Measurements from ENCODE around the gene CTSL.

CTSL gene

DNA sequence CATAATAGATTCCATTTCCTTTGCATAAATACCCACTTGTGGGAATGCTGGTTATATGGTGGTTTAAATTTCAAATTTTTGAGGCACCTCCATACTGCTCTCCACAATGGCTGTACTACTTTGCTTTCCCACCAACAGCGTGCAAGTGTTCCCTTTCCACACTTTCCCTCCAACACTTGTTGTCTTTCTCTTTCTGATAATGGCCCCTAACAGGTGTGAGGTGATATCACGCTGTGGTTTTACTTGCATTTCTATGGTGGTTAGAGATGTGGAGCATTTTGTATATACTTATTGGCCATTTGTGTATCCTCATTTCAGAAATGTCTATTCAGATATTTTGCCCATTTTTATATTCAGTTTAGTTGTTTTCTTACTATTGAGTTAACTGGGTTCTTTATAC lies 34.6 kb downstream of the CTSL start:
- FAIRE-seq: no peak

DNA sequence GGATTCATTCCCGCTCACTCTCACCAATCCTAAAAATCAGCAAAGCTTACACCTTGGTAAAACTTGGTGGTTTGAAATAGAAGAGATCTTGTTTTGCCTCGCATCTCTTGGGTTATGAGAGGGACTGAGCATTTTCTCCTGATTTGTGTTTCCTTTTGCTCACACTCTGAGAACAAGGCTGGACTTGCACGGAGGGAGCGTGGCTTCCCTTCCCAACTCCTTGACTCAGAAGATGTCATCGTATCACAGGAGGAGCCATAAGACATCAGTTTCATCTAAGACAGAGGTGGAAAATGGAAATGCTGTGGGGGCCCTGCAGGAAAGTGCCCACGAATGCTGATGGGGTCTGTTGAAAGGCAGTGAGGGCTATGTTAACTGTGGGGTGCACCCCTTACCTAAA lies 37.4 kb downstream of the CTSL start:
- no peak for FAIRE-seq

DNA sequence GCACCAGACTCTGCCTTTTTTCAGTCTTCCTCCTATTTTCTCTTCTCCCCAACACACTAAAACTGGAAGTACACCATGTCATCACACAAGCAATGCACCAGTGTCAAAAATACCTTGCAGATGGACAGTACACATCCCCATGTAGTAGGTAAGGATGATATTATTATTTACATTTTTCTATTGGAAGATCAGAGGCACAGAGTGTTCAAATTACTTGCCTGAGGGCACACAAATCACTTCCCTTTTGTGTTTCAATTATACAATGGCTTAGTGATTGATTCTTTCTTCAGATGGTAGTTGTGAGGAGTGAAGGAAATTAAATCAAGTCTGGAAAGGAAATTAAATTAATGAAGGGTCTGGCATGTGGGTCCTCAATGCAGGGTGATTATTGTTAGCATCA lies 39.6 kb downstream of the CTSL start:
- no peak for FAIRE-seq

DNA sequence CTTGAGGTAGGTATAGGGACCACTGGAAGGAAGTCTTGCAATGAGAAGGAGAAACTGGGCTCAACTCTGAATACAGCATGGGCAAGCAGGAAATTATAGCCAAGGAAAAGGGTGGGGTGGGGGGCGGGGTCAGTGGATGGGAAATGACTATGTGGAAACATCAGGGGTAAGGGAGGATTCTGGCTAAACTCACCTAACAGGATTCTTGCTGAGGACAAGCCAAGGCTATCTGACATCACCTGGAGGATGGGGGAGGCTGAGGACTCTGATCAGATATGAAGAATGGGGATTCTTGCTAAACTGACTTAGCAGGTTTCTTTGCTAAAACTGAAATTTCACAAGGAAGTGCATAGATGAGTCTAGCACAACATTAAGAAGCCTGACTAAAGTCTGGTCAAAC lies 40.8 kb downstream of the CTSL start:
- no peak for FAIRE-seq

DNA sequence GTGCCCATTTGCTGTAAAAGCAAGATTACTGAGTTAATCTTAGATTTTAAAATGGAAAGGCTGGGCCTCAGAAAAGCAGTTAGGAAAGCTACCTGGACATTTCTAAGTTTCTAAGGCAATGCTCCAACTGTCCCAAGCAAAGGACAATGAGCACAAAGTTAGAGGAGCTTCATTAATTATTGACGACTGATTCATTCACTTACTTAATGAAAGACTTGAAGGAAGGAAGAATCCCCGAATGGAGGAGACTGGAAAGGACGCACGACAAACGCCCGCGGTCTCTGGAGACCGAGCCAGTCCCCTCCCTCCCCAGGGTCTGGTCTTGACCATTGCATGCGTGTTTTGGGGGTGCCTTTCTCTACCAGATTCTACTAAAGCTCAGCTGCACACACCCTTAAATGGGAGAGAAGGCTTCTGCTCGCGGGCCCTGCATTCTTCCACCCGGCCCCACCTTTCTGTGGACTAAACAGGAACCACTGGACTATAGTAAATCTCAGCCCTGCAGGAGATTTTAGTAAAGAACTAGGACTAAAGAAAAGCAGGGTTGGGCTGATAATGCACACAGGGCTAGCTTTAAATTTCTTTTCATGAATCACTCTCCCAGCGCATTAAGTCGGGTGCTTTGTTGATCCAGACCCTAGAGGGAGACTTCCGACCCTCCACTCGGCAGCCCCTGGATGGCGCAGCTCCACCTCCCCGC lies 44.8 kb downstream of the CTSL start:
- no peak for FAIRE-seq

DNA sequence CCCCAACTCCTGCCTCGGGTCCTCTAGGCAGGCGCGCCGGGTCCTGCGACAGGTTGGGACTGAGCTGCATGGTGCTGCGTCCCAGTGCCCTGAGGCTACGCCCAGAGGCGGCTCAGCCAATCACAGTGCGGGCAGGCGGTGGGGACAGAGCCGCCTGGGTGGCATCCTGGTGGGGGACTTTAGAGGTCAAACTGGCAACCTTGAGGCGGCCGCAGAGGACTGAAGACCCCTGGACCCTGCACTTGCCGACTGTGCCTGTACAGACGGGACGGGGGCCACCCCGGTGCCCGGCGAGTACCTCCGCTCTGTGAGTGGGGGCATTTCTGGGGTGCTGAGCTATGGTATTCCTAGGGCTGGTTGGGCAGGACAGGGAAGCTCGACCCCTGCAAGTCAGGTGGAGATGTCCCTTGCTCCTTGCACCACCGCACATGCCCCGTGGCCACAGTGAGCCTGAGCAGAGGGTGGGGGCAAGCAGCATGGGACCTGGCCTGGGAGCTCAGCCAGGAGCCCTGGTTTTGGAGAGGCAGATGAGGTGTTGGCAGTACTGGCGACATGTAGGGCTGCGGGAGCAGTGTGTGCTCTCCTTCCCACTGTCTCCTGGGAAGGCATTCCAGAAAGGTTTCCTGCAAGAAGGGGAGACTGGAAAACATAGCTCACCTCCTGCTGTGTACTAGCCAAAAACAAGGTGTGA lies 45.5 kb downstream of the CTSL start:
- no peak for FAIRE-seq

DNA sequence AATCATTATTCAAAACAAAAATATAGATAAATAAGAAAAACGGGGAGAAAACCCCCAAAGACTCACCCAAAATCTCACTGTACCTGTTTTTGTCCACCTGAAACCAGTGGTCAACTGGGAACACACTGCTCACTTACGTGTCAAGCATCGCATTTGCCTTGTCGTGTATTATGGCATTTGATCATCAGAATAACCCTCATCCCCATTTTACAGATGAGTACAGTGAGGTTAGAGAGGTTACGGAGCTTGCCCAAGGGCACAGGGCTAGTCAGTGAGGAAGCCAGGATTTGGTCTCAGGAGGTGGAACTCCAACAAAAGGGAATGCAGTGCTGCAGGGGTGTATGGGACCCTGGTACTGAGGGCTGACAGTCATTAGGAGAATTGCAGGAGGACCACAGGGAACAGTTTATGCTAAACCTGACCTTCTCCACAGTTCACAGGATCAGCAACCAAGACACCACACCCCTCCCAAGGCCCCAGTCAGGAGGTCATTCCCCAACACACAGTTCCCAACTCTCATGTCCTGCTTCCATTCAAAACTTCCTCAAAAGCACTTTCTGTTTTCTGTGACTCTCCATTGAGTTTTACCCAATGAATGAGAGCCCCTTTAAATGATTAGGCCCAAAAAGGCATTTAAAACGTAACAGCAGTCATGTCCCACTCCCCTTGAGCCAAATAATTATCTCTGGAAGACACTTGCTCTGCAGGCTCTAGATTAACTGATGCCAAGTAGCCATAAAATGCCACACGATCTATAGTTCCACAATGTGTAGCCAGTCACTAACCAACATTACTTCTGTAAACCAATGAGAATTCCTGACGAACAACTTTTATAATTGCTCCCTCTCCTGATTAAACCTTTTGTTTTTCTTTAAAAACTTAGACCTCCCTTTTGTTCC lies 50.8 kb downstream of the CTSL start:
- no peak for FAIRE-seq

DNA sequence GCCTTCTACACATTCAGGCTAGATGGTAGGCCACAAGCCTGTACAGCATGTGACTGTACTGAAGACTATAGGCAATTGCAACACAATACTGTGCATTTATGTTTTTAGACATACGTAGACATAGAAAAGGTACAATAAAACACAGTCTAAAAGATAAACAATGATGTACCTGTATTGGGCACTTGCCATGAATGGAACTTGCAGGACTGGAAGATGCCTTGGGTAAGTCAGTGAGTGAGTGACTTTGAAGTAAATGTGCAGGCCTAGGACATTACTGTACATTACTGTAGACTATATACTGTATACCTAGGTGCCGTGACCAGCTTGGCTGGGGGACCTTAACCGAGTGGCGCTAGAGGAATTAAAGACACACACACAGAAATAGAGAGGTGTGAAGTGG lies 53.1 kb downstream of the CTSL start:
- no peak for FAIRE-seq
